IMR-90 (cell line): Measurements from ENCODE around the gene NFKBIZ. TPM values are rescaled to one million over a fixed set of nuclear protein-coding genes. Genes with fewer than 3 reads are reported as not detected.

Experiments
- ATAC-seq: fragments of 200-7000 bp; cut with Tn5 transposase; 2 replicates; pipeline ENCODE4 v1.9.1; 2020; ENCODE audit warnings: low read depth, mild to moderate bottlenecking, moderate library complexity
- BruUV-seq: library from RNA; stranded (reverse); fragments of 400-500 nt; replicated peaks from 2 replicates; lab custom pipeline; 2021; lab: Mats Ljungman, UMichigan
- CTCF ChIA-PET: fragments of 300-600 bp; formaldehyde crosslinking; extraction: SDS; loops from one replicate; lab custom pipeline; 2021; ENCODE audit warnings: antibody characterized with exemption; lab: Yijun Ruan, JAX
- POLR2A ChIA-PET: fragments of 300-600 bp; sonication (Branson Sonifier 250); formaldehyde crosslinking; loops from one replicate; lab custom pipeline; 2022; ENCODE audit warnings: antibody characterized with exemption; ENCODE audit not compliant: unreplicated experiment; lab: Charles Lee
- DNase-seq: peaks from one replicate; pipeline ENCODE4 v3.0.0; 2013
- H2AFZ ChIP-seq: replicated peaks from 2 replicates; pipeline ENCODE3; 2013; ENCODE audit warnings: low read length, mild to moderate bottlenecking; ENCODE audit not compliant: poor library complexity
- H2AK5ac ChIP-seq: 2 replicates; pipeline ENCODE4 v1.6.1; 2013; ENCODE audit warnings: low read depth, low read length, inconsistent platforms
- H2AK9ac ChIP-seq: replicated peaks from 2 replicates; pipeline ENCODE3; 2013; ENCODE audit warnings: mild to moderate bottlenecking, low read depth, low read length, moderate library complexity; ENCODE audit not compliant: poor library complexity
- H2BK120ac ChIP-seq: 2 replicates; pipeline ENCODE4 v1.6.1; 2013; ENCODE audit warnings: low read depth, low read length, inconsistent platforms
- H2BK15ac ChIP-seq: 3 replicates; pipeline ENCODE4 v1.6.1; 2013; ENCODE audit warnings: low read depth, low read length, inconsistent platforms
- H2BK20ac ChIP-seq: 2 replicates; pipeline ENCODE4 v1.6.1; 2013; ENCODE audit warnings: low read depth, mild to moderate bottlenecking, inconsistent platforms, low read length, moderate library complexity
- H2BK5ac ChIP-seq: 2 replicates; pipeline ENCODE4 v1.6.1; 2013; ENCODE audit warnings: mild to moderate bottlenecking, low read depth, low read length, inconsistent platforms; ENCODE audit not compliant: poor library complexity, severe bottlenecking
- H3K14ac ChIP-seq: replicated peaks from 2 replicates; pipeline ENCODE4 v1.6.1; 2013; ENCODE audit warnings: low read depth, low read length, inconsistent platforms
- H3K18ac ChIP-seq: 2 replicates; pipeline ENCODE4 v1.6.1; 2013; ENCODE audit warnings: low read depth, low read length, control low read depth
- H3K23ac ChIP-seq: 2 replicates; pipeline ENCODE4 v1.6.1; 2013; ENCODE audit warnings: low read depth, low read length, inconsistent platforms
- H3K27ac ChIP-seq: 2 replicates; pipeline ENCODE4 v1.5.1; 2013; ENCODE audit warnings: mild to moderate bottlenecking, control low read depth, low read length; ENCODE audit not compliant: insufficient read depth
- H3K27me3 ChIP-seq: 2 replicates; pipeline ENCODE4 v1.6.1; 2013; ENCODE audit warnings: low read length; ENCODE audit not compliant: control insufficient read depth, insufficient read depth
- H3K36me3 ChIP-seq: 2 replicates; pipeline ENCODE4 v1.6.1; 2013; ENCODE audit warnings: low read length, mixed read lengths; ENCODE audit not compliant: control insufficient read depth, insufficient read depth
- H3K4ac ChIP-seq: 2 replicates; pipeline ENCODE4 v1.6.1; 2013; ENCODE audit warnings: low read depth, low read length, inconsistent platforms
- H3K4me1 ChIP-seq: 2 replicates; pipeline ENCODE4 v1.6.1; 2013; ENCODE audit warnings: low read length, mixed read lengths; ENCODE audit not compliant: control insufficient read depth, insufficient read depth
- H3K4me2 ChIP-seq: 2 replicates; pipeline ENCODE4 v1.6.1; 2013; ENCODE audit warnings: low read depth, mild to moderate bottlenecking, control low read depth, low read length, moderate library complexity
- H3K4me3 ChIP-seq: 2 replicates; pipeline ENCODE4 v1.5.1; 2013; ENCODE audit warnings: low read depth, mild to moderate bottlenecking, control low read depth, low read length, moderate library complexity; ENCODE audit not compliant: insufficient read depth
- H3K56ac ChIP-seq: 2 replicates; pipeline ENCODE4 v1.6.1; 2013; ENCODE audit warnings: low read length, inconsistent platforms; ENCODE audit not compliant: insufficient read depth; ENCODE audit errors: extremely low read depth
- H3K79me1 ChIP-seq, 2 experiments: 2 replicates each; pipeline ENCODE4 v1.6.1; 2013; ENCODE audit warnings: low read length in 2 of 2, inconsistent platforms in 1 of 2, low read depth in 1 of 2
- H3K9ac ChIP-seq: 2 replicates; pipeline ENCODE4 v1.6.1; 2013; ENCODE audit warnings: low read depth, low read length, control low read depth
- H3K9me1 ChIP-seq: 2 replicates; pipeline ENCODE4 v1.6.1; 2013; ENCODE audit warnings: low read length, inconsistent platforms; ENCODE audit not compliant: insufficient read depth
- H3K9me3 ChIP-seq: 2 replicates; pipeline ENCODE4 v1.6.1; 2013; ENCODE audit warnings: low read length; ENCODE audit not compliant: control insufficient read depth, insufficient read depth
- H4K20me1 ChIP-seq: 2 replicates; pipeline ENCODE4 v1.6.1; 2013; ENCODE audit warnings: low read length, inconsistent platforms; ENCODE audit not compliant: insufficient read depth
- H4K5ac ChIP-seq: 2 replicates; pipeline ENCODE4 v1.6.1; 2013; ENCODE audit warnings: mild to moderate bottlenecking, low read depth, low read length, control low read depth
- H4K8ac ChIP-seq, 2 experiments: 2 replicates each; pipeline ENCODE4 v1.6.1; 2013; ENCODE audit warnings: low read depth in 2 of 2, low read length in 2 of 2, control low read depth in 1 of 2, inconsistent platforms in 1 of 2
- H4K91ac ChIP-seq: 2 replicates; pipeline ENCODE4 v1.6.1; 2013; ENCODE audit warnings: low read depth, low read length, inconsistent platforms; ENCODE audit not compliant: insufficient read depth
- BHLHE40 ChIP-seq: fragments of 150-350 bp; IDR thresholded peaks from 2 replicates; pipeline ENCODE4 v1.6.1; 2016; ENCODE audit warnings: mild to moderate bottlenecking, low read depth, low read length
- CEBPB ChIP-seq: IDR thresholded peaks from 2 replicates; pipeline ENCODE4 v1.6.1; 2012; ENCODE audit warnings: low read depth, low read length, improper control_type of control experiment
- CHD1 ChIP-seq: IDR thresholded peaks from 2 replicates; pipeline ENCODE4 v1.6.1; 2012; ENCODE audit warnings: low read depth, low read length, improper control_type of control experiment
- FOS ChIP-seq: fragments of 150-350 bp; IDR thresholded peaks from 2 replicates; pipeline ENCODE4 v1.6.1; 2016; ENCODE audit warnings: low read depth, low read length
- MAFK ChIP-seq: IDR thresholded peaks from 2 replicates; pipeline ENCODE4 v1.6.1; 2012; ENCODE audit warnings: low read depth, low read length, improper control_type of control experiment
- MAZ ChIP-seq: IDR thresholded peaks from 2 replicates; pipeline ENCODE4 v1.6.1; 2012; ENCODE audit warnings: low read depth, mild to moderate bottlenecking, low read length, improper control_type of control experiment, moderate library complexity, borderline replicate concordance
- MXI1 ChIP-seq: IDR thresholded peaks from 2 replicates; pipeline ENCODE4 v1.6.1; 2012; ENCODE audit warnings: low read depth, mild to moderate bottlenecking, low read length, moderate library complexity, borderline replicate concordance
- NFE2L2 ChIP-seq: fragments of 150-350 bp; IDR thresholded peaks from 2 replicates; pipeline ENCODE4 v1.6.1; 2016; ENCODE audit warnings: low read depth, mild to moderate bottlenecking, low read length
- POLR2A ChIP-seq: IDR thresholded peaks from 2 replicates; pipeline ENCODE4 v1.6.1; 2012; ENCODE audit warnings: mild to moderate bottlenecking, low read depth, low read length
- RAD21 ChIP-seq: IDR thresholded peaks from 2 replicates; pipeline ENCODE4 v1.6.1; 2012; ENCODE audit warnings: low read length, improper control_type of control experiment
- RCOR1 ChIP-seq: IDR thresholded peaks from 2 replicates; pipeline ENCODE4 v1.6.1; 2012; ENCODE audit warnings: mild to moderate bottlenecking, low read length, improper control_type of control experiment; ENCODE audit not compliant: insufficient replicate concordance
- RFX5 ChIP-seq: IDR thresholded peaks from 2 replicates; pipeline ENCODE4 v1.8.0; 2012; ENCODE audit warnings: low read depth, mild to moderate bottlenecking, low read length, moderate library complexity
- SMC3 ChIP-seq: fragments of 150-350 bp; IDR thresholded peaks from 2 replicates; pipeline ENCODE4 v1.6.1; 2016; ENCODE audit warnings: low read depth, mild to moderate bottlenecking, antibody characterized with exemption, low read length, moderate library complexity
- WGBS, 2 experiments: methylation state at CpG; one replicate each; pipeline versions ENCODE4 v1.1.5 to v1.1.7; 2013; ENCODE audit warnings: missing lambda C conversion rate in 2 of 2; ENCODE audit not compliant: insufficient read length in 1 of 2; ENCODE audit errors: extremely low coverage in 2 of 2; 5-methylcytosine and 5-hydroxymethylcytosine counted together
- dilution Hi-C: fragments of 300-500 bp; cut with HindIII; formaldehyde crosslinking; loops from one replicate; pipeline ENCODE4 v1.14.3; 2018; ENCODE audit warnings: low sequenced_read_pairs; ENCODE audit not compliant: unreplicated experiment
- in situ Hi-C: fragments of 300-500 bp; cut with MboI; formaldehyde crosslinking; loops from 3 replicates; pipeline ENCODE4 v1.14.3; 2019; ENCODE audit warnings: low sequenced_read_pairs, inconsistent platforms, mixed read lengths
- intact Hi-C: fragments of 100-400 bp; cut with micrococcal nuclease; formaldehyde crosslinking; loops from 2 replicates; pipeline ENCODE4 v1.10.0; 2022
- polyA plus RNA-seq, 3 experiments: library from polyadenylated mRNA; depleted of rRNA; stranded (reverse); fragments of >200 nt; gene quantifications; 2 replicates each; pipeline ENCODE4 v1.2.3, GENCODE V29; 2012; ENCODE audit warnings: low replicate concordance in 1 of 3
- total RNA-seq: library from RNA; depleted of rRNA; stranded (reverse); fragments of >200 nt; gene quantifications from 2 replicates; pipeline ENCODE4 v1.2.3, GENCODE V29; 2012
- TF ChIP-seq, protein P1 (sequence below): conservative IDR thresholded peaks from 2 replicates; pipeline ENCODE4 v1.5.1; 2012; ENCODE audit warnings: mild to moderate bottlenecking, low read depth, low read length, improper control_type of control experiment
- TF ChIP-seq, protein P2 (sequence below): fragments of 150-350 bp; IDR thresholded peaks from 2 replicates; pipeline ENCODE4 v1.6.1; 2017; ENCODE audit warnings: mild to moderate bottlenecking, antibody characterized with exemption, low read length, low read depth
- TF ChIP-seq, protein P3 (sequence below): fragments of 150-350 bp; IDR thresholded peaks from 2 replicates; pipeline ENCODE4 v1.6.1; 2016; ENCODE audit warnings: low read depth, mild to moderate bottlenecking, low read length, moderate library complexity, borderline replicate concordance

The NFKBIZ gene
- total and polyA plus RNA-seq, 2 of the 4 experiments (the other 2 are of a cell fraction) = 35.0 to 40.9 TPM

- no peak overlapping the region for H3K9ac ChIP-seq
Measured at GRCh38 chr3:101836160-101836559, 13.2 kb upstream of the NFKBIZ start.

More at GRCh38 chr3:101836160-101836559, 13.2 kb upstream of the NFKBIZ start:
- Histone ChIP-seq H3K36me3 (no peaks in the 10 kb centered on the region), H3K9me3 (no peaks in the 10 kb centered on the region), H3K14ac (no peak overlapping the region), H3K9me1 (no peaks in the 10 kb centered on the region), H3K4ac (no peak overlapping the region), H3K27me3 (no peaks in the 10 kb centered on the region), H2BK20ac (no peak overlapping the region), H2AK9ac (no peak overlapping the region), H3K4me1 (no peaks in the 10 kb centered on the region; the same call in 1 of the 2 replicates), H2BK5ac (no peak overlapping the region), H3K56ac (no peak overlapping the region), H3K79me1 (peaks cover 13 to 14% of the 10 kb centered on the region in 2 experiments; a peak in 1 of 4 replicates), H3K4me2 (no peak overlapping the region), H2AFZ (no peak overlapping the region), H4K8ac (no peak overlapping the region), H3K18ac (no peak overlapping the region; the same call in 1 of the 2 replicates), H2BK15ac (no peak overlapping the region), H3K23ac (0 out of 2 replicates have a peak overlapping the region, but pooled peaks have one; percentile 32), H4K5ac (no peak overlapping the region), H2BK120ac (no peak overlapping the region), H3K27ac (no peak overlapping the region), H2AK5ac (no peak overlapping the region), H4K91ac (no peak overlapping the region), H3K4me3 (no peak overlapping the region), H4K20me1 (no peaks in the 10 kb centered on the region)
- dilution Hi-C loops (no loop called here), intact Hi-C loops (no loop called here), in situ Hi-C loops (no loop called here)
- DNase-seq = no peak
- ATAC-seq = no peak
- WGBS, 2 experiments = no CpG with 5 or more reads among the region's 6 CpGs
- CTCF ChIA-PET = no interaction called here
- TF ChIP-seq MAZ = no peak
- no peak for TF ChIP-seq CHD1
- TF ChIP-seq, protein P1, sequence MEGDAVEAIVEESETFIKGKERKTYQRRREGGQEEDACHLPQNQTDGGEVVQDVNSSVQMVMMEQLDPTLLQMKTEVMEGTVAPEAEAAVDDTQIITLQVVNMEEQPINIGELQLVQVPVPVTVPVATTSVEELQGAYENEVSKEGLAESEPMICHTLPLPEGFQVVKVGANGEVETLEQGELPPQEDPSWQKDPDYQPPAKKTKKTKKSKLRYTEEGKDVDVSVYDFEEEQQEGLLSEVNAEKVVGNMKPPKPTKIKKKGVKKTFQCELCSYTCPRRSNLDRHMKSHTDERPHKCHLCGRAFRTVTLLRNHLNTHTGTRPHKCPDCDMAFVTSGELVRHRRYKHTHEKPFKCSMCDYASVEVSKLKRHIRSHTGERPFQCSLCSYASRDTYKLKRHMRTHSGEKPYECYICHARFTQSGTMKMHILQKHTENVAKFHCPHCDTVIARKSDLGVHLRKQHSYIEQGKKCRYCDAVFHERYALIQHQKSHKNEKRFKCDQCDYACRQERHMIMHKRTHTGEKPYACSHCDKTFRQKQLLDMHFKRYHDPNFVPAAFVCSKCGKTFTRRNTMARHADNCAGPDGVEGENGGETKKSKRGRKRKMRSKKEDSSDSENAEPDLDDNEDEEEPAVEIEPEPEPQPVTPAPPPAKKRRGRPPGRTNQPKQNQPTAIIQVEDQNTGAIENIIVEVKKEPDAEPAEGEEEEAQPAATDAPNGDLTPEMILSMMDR = no peak
- TF ChIP-seq BHLHE40 = no peak
- no peak for TF ChIP-seq RAD21
- TF ChIP-seq, protein P2, sequence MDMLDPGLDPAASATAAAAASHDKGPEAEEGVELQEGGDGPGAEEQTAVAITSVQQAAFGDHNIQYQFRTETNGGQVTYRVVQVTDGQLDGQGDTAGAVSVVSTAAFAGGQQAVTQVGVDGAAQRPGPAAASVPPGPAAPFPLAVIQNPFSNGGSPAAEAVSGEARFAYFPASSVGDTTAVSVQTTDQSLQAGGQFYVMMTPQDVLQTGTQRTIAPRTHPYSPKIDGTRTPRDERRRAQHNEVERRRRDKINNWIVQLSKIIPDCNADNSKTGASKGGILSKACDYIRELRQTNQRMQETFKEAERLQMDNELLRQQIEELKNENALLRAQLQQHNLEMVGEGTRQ = no peak
- no peak for TF ChIP-seq RCOR1
- TF ChIP-seq, protein P3, sequence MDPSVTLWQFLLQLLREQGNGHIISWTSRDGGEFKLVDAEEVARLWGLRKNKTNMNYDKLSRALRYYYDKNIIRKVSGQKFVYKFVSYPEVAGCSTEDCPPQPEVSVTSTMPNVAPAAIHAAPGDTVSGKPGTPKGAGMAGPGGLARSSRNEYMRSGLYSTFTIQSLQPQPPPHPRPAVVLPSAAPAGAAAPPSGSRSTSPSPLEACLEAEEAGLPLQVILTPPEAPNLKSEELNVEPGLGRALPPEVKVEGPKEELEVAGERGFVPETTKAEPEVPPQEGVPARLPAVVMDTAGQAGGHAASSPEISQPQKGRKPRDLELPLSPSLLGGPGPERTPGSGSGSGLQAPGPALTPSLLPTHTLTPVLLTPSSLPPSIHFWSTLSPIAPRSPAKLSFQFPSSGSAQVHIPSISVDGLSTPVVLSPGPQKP = no peak
- no peak for TF ChIP-seq NFE2L2
- TF ChIP-seq CEBPB = no peak
- TF ChIP-seq SMC3 = no peak
- TF ChIP-seq FOS = no peak
- no peak for TF ChIP-seq MXI1
- TF ChIP-seq RFX5 = no peak
- no peak for TF ChIP-seq MAFK
- no peak for TF ChIP-seq POLR2A
- no TSS peak for BruUV-seq
- POLR2A ChIA-PET = no interaction called here
